Measurements from ENCODE around the gene IBTK.
"Not testable (repeated sequence)": the region's sequence is repeated elsewhere in the genome, so short reads cannot be mapped to it uniquely, and the experiment has no call there.

IBTK gene, protein sequence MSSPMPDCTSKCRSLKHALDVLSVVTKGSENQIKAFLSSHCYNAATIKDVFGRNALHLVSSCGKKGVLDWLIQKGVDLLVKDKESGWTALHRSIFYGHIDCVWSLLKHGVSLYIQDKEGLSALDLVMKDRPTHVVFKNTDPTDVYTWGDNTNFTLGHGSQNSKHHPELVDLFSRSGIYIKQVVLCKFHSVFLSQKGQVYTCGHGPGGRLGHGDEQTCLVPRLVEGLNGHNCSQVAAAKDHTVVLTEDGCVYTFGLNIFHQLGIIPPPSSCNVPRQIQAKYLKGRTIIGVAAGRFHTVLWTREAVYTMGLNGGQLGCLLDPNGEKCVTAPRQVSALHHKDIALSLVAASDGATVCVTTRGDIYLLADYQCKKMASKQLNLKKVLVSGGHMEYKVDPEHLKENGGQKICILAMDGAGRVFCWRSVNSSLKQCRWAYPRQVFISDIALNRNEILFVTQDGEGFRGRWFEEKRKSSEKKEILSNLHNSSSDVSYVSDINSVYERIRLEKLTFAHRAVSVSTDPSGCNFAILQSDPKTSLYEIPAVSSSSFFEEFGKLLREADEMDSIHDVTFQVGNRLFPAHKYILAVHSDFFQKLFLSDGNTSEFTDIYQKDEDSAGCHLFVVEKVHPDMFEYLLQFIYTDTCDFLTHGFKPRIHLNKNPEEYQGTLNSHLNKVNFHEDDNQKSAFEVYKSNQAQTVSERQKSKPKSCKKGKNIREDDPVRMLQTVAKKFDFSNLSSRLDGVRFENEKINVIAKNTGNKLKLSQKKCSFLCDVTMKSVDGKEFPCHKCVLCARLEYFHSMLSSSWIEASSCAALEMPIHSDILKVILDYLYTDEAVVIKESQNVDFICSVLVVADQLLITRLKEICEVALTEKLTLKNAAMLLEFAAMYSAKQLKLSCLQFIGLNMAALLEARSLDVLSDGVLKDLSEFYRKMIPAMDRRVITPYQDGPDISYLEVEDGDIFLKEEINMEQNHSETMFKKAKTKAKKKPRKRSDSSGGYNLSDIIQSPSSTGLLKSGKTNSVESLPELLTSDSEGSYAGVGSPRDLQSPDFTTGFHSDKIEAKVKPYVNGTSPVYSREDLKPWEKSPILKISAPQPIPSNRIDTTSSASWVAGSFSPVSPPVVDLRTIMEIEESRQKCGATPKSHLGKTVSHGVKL (N-terminal part only)

GRCh38 chr6:82247505-82248272, at the start of gene IBTK:
IBTK (minus strand) TSS chr6:82247744; CDS start chr6:82240486, 7,258 bp downstream.
- DNase-seq, result peak; percentile 85

DNA sequence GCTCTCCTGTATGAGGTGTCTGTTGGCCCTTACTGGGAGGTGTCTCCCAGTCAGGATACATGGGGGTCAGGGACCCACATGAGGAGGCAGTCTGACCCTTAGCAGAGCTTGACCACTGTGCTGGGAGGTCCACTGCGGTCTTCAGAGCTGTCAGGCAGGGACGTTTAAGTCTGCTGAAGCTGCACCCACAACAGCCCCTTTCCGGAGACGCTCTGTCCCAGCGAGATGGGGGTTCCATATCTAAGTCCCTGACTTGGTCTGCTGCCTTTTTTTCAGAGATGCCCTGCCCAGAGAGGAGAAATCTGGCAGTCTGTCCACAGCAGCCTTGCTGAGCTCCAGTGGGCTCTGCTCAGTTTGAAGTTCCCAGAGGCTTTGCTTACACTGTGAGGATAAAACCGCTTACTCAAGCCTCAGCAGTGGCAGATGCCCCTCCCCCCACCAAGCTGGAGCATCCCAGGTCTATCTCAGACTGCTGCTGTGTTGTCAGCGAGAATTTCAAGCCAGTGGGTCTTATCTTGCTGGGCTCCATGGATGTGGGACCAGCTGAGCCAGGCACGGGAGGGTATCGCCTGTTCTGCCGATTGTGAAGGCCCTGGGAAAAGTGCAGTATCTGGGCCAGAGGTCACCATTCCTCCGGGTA, 36.3 kb upstream of the IBTK start:
- no peak for DNase-seq

GRCh38 chr6:82281550-82281949, 34.0 kb upstream of the IBTK start:
- DNase-seq, result not testable (repeated sequence)

GRCh38 chr6:82277686-82278085, 30.1 kb upstream of the IBTK start:
- DNase-seq, result no peak

DNA sequence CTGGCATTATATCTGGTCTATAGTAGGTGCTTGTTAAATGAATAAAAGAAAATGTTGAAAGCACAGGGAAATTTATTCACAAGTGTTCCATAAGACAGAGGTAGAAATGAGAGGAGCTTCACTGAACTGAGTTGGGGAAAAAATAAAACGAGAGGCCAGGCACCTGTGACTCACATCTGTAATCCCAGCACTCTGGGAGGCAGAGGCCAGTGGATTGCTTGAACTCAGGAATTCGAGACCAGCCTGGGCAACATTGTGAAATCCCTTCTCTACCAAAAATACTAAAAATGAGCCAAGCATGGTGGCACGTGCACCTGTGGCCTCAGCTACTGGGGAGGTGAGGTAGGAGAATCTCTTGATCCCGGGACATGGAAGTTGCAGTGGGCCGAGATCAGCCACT, 28.1 kb upstream of the IBTK start:
- no peak for DNase-seq

GRCh38 chr6:82273295-82273694, 25.8 kb upstream of the IBTK start:
- no peak for DNase-seq

- no peak for DNase-seq
These were observed 23.5 kb upstream of the IBTK start for GRCh38 chr6:82270881-82271635.

GRCh38 chr6:82268301-82268846, 20.8 kb upstream of the IBTK start:
- DNase-seq, result no peak

- DNase-seq, result no peak
These were observed 17.3 kb upstream of the IBTK start for GRCh38 chr6:82264824-82265223.

GRCh38 chr6:82264321-82264720, 16.8 kb upstream of the IBTK start:
- no peak for DNase-seq

- no peak for DNase-seq
These were observed 16.4 kb upstream of the IBTK start for GRCh38 chr6:82263916-82264315.

DNA sequence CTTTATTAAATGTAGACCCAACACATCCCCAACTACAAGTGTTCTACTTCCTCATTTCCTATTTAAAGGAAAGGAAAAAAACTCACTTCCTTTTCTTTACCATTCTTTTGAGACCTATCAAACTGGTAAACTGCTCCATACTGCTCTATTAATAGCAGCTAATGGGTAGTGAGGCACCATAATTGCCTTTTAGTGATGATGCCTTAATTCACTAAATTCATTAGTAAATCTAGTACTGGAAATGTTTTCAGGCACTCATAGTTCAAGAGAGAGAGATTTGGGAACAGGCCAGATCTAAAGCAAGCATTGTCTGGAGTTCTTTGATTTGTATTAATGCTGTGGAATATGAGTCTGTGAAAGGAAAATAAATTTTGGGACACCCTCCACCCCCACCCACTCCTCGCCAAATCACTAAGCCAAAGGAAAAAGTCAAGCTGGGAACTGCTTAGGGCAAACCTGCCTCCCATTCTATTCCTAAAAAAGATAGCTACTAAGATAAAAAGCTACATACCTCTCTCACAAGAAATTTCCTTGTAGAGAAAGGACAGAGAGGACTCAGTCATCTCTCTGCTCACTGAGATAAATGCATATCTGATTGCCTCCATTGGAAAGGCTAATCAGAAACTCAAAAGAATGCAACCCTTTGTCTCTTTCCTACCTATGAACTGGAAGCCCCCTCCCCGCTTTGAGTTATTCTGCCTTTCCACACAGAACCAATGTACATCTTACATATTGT, 13.6 kb upstream of the IBTK start:
- no peak for DNase-seq

DNA sequence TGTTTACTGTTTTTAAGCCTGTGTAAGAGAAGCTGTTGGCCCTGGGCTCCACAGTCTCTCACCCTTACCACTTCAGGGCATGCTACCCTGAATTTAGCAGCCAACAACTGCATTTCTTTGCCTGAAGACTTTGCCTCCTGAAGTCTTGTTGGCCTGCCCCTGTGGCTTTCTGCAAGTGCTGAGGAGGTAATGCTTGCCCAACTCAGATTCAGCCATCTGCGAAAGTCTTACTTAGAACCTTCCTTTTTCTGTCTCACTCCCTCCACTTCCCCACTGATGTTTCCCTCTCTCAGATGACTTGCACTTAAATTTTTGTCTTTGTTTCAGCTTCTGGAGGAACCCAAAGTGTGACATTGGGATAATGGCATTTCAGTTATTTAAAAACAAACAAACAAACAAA, 11.8 kb upstream of the IBTK start:
- DNase-seq, result no peak

DNA sequence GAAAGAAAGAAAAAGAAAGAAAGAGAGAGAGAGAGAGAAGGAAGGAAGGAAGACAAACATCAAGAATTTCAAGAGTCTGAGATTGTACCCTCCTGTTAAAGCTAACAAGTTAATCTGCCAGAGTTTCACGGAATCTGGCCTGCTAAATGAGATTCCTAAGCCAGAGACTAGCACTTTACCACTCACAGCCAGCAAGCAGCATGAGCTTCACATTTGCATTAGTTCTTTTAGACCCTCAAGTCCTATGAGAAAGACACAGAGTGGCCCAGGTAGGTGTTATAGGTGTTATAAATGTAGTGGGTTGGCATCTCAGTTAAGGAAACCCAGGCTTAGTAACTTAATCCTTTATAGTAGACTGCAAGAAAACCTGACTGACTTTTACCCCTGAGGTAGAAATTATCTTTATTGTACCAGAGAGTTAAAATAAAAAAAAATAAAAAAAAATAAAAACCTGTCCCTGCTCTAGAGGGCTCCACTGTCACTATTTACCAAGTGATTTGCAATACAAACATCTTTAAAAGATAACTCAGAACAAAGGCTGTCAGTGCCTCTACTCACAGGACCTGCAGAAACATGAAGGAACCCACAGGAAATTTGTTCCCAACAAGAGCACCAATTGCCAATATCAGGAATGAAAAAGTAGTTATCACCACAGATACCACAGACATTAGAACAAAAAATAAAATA, 9.7 kb upstream of the IBTK start:
- no peak for DNase-seq

DNA sequence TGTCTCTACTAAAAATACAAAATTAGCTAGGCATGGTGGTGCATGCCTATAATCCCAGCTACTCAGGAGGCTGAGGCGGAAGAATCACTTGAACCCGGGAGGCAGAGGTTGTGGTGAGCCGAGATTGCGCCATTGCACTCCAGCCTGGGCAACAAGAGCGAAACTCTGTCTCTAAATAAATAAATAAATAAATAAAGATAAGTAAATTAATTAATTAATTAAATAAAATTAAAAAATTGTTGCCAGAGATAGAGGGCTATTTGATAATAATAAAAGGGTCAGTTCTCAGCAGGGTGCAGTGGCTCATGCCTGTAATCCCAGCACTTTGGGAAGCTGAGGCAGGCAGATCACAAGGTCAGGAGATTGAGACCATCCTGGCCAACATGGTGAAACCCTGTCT, 7.2 kb upstream of the IBTK start:
- not testable (repeated sequence) for DNase-seq

DNA sequence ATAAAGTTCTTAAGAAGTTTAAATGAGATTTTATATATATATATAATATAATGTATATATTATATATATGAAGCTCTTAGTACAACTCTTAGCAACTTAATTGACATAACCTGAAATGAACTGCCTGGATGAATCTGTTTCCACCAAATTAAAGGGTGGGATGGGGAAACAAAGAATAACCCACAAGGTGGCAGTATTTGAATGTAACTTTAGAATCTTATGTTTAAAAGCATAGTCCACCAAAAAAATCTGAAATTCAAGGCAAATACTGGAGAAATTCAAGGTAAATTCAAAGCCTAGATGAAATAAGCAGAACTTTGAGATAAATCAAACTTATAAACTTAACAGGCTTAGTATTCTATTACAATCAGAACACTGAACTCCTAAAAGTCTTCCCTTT, 4.4 kb upstream of the IBTK start:
- peak; percentile 27 for DNase-seq

DNA sequence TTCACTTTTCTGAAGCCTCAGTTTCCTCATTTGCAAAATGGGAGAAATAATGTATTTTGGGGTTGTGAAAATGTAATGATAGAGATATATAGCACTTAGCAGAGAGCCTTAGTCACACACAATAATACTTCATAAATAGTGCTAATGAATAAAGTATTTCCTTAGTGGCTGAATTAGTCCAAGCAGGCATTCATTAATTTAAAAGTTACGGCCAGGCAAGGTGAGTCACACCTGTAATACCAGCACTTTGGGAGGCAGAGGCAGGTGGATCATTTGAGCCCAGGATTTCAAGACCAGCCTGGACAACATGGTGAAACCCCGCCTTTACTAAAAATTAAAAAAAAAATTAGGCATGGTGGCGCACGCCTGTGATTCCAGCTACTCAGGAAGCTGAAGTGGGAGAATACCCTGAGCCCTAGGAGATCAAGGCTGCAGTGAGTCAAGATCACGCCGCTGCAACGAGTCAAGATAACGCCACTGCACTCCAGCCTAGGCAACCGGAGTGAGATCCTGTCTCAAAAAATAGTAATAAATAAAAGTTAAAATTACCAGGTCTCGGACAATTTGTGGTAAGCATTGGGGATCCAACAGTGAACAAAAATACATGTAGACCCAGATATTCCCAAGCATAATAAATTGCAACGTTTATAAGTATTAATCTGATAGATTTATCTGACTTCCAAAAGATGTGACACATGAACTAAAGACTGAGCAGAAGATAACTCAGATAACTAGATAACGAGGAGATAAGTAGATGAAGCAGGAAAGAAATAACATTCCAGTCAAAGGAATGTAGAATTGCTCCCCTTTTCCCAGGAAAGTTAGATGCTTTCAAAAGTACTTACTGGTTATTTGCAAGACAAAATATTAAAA, 2.1 kb upstream of the IBTK start:
- DNase-seq, result no peak

GRCh38 chr6:82248273-82248735, 760 bp upstream of the IBTK start:
- DNase-seq, result no peak
